Stimulated activated CD8-positive, alpha-beta memory T cell treated with anti-CD3 and anti-CD28 coated beads, Interleukin-2, amount 100 ng/mL, for 48 hours (primary cell): ENCODE data around the gene DHX35.
"Not testable (repeated sequence)": the region's sequence is repeated elsewhere in the genome, so short reads cannot be mapped to it uniquely, and the experiment has no call there.

Experiments used
- DNase-seq, 2 donors: peaks; one replicate each; pipeline ENCODE4 v3.0.0-alpha.2; 2020; ENCODE audit warnings: low read depth in 2 of 2

Gene DHX35

GRCh38 chr20:38979842-38980241 is 17.7 kb downstream of the DHX35 start:
- DNase-seq, result no peak

- DNase-seq, result no peak
These were observed 20.1 kb downstream of the DHX35 start for GRCh38 chr20:38982291-38982690.

GRCh38 chr20:38985060-38985459 is 22.9 kb downstream of the DHX35 start:
- DNase-seq, result no peak

- DNase-seq, result no peak
These were observed 23.5 kb downstream of the DHX35 start for GRCh38 chr20:38985603-38986170.

- no peak for DNase-seq
These were observed 24.5 kb downstream of the DHX35 start for GRCh38 chr20:38986663-38987062.

- no peak for DNase-seq
These were observed 25.6 kb downstream of the DHX35 start for GRCh38 chr20:38987777-38988176.

- no peak for DNase-seq
These were observed 28.6 kb downstream of the DHX35 start for GRCh38 chr20:38990728-38991127.

GRCh38 chr20:38991814-38992704 is 29.9 kb downstream of the DHX35 start:
- DNase-seq, result no peak

- no peak for DNase-seq
These were observed 33.4 kb downstream of the DHX35 start for GRCh38 chr20:38995536-38996044.

- not testable (repeated sequence) for DNase-seq
These were observed 34.7 kb downstream of the DHX35 start for GRCh38 chr20:38996866-38997265.

GRCh38 chr20:38997622-38998021 is 35.5 kb downstream of the DHX35 start:
- peak; percentile 74 to 78 for DNase-seq

- no peak for DNase-seq
These were observed 37.1 kb downstream of the DHX35 start for GRCh38 chr20:38999217-38999616.

GRCh38 chr20:38999965-39000910 is 38.1 kb downstream of the DHX35 start:
- no peak for DNase-seq

GRCh38 chr20:39004508-39004907 is 42.4 kb downstream of the DHX35 start:
- DNase-seq, result no peak

- DNase-seq, result no peak
These were observed 47.2 kb downstream of the DHX35 start for GRCh38 chr20:39009348-39009747.

- DNase-seq, result no peak
These were observed 48.4 kb downstream of the DHX35 start for GRCh38 chr20:39010496-39010895.

- no peak for DNase-seq
These were observed 51.5 kb downstream of the DHX35 start for GRCh38 chr20:39013662-39014109.

GRCh38 chr20:39016041-39016440 is 53.9 kb downstream of the DHX35 start:
- no peak for DNase-seq

- DNase-seq, result no peak
These were observed 54.4 kb downstream of the DHX35 start for GRCh38 chr20:39016506-39016905.

GRCh38 chr20:39019027-39019426 is 56.9 kb downstream of the DHX35 start:
- DNase-seq, result no peak

- peak in 1 of 2 donors; percentile 8 for DNase-seq
These were observed 57.7 kb downstream of the DHX35 start for GRCh38 chr20:39019805-39020325.

- no peak for DNase-seq
These were observed 59.6 kb downstream of the DHX35 start for GRCh38 chr20:39021748-39022147.
